GM12878 (cell line): Measurements from ENCODE around the gene SLC1A5. TPM values are rescaled to one million over a fixed set of nuclear protein-coding genes. Genes with fewer than 3 reads are reported as not detected.

ENCODE experiments used
- ATAC-seq: fragments of 200-7000 bp; cut with Tn5 transposase; 3 replicates; pipeline ENCODE4 v1.9.1; 2020; ENCODE audit warnings: mild to moderate bottlenecking, moderate library complexity
- BruUV-seq: library from RNA; stranded (reverse); fragments of 400-500 nt; replicated peaks from 2 replicates; lab custom pipeline; 2021; lab: Mats Ljungman, UMichigan
- CTCF ChIA-PET: fragments of 300-600 bp; sonication (Branson Sonifier 250); formaldehyde crosslinking; extraction: SDS; loops from one replicate; lab custom pipeline; 2021; ENCODE audit warnings: inconsistent platforms; lab: Yijun Ruan, JAX
- POLR2A ChIA-PET: fragments of 350-600 bp; formaldehyde crosslinking; extraction: SDS; loops from one replicate; lab custom pipeline; 2021; ENCODE audit warnings: inconsistent platforms; lab: Charles Lee
- RAD21 ChIA-PET: fragments of 300-600 bp; sonication (Branson Sonifier 250); formaldehyde crosslinking; loops from one replicate; lab custom pipeline; 2023; ENCODE audit warnings: antibody characterized with exemption; ENCODE audit not compliant: unreplicated experiment; lab: Charles Lee
- SMC1A ChIA-PET: fragments of 300-600 bp; sonication (Branson Sonifier 250); formaldehyde crosslinking; loops from one replicate; lab custom pipeline; 2023; ENCODE audit not compliant: unreplicated experiment, uncharacterized antibody; lab: Charles Lee
- DNase-seq: peaks from one replicate; pipeline ENCODE4 v3.0.0-alpha.2; 2011; ENCODE audit warnings: low read depth, low spot score
- FAIRE-seq: peaks from 3 replicates; lab custom pipeline; 2011; peaks lifted over from hg19 to GRCh38; lab: Jason Lieb, UNC
- H2AFZ ChIP-seq: 2 replicates; pipeline ENCODE4 v1.6.0; 2011; ENCODE audit warnings: low read depth, low read length, control low read depth; ENCODE audit not compliant: control insufficient read depth
- H3K27ac ChIP-seq: 2 replicates; pipeline ENCODE4 v1.5.1; 2011; ENCODE audit warnings: control low read depth; ENCODE audit not compliant: control insufficient read depth, insufficient read depth
- H3K27me3 ChIP-seq, 2 experiments: replicated peaks in 1 of 2; 2 replicates each; pipeline versions ENCODE4 v1.6.0 to v1.6.1; 2011; ENCODE audit warnings: low read length in 1 of 2; ENCODE audit not compliant: control insufficient read depth in 2 of 2, insufficient read depth in 2 of 2
- H3K36me3 ChIP-seq, 2 experiments: 2 replicates each; pipeline ENCODE4 v1.5.1; 2011; ENCODE audit warnings: low read length in 1 of 2; ENCODE audit not compliant: control insufficient read depth in 2 of 2, insufficient read depth in 2 of 2
- H3K4me1 ChIP-seq: 2 replicates; pipeline ENCODE4 v1.6.1; 2011; ENCODE audit warnings: mild to moderate bottlenecking, low read length, moderate library complexity, mixed read lengths; ENCODE audit not compliant: control insufficient read depth, insufficient read depth
- H3K4me2 ChIP-seq: 2 replicates; pipeline ENCODE4 v1.6.0; 2011; ENCODE audit warnings: control low read depth; ENCODE audit not compliant: control insufficient read depth, insufficient read depth
- H3K4me3 ChIP-seq: fragments of 200-600 bp; sonication (generic); 2 replicates; pipeline ENCODE4 v1.5.1; 2016
- H3K79me2 ChIP-seq: 2 replicates; pipeline ENCODE4 v1.6.0; 2011; ENCODE audit warnings: low read length; ENCODE audit not compliant: control insufficient read depth, insufficient read depth
- H3K9ac ChIP-seq: 2 replicates; pipeline ENCODE4 v1.8.0; 2011; ENCODE audit warnings: low read length, control low read depth, mixed read lengths; ENCODE audit not compliant: control insufficient read depth, insufficient read depth
- H3K9me3 ChIP-seq: replicated peaks from 3 replicates; pipeline ENCODE4 v1.5.1; 2011; ENCODE audit warnings: mild to moderate bottlenecking, low read length; ENCODE audit not compliant: control insufficient read depth, insufficient read depth
- H4K20me1 ChIP-seq: 2 replicates; pipeline ENCODE4 v1.6.0; 2011; ENCODE audit not compliant: control insufficient read depth, insufficient read depth
- BCL11A ChIP-seq: IDR thresholded peaks from 2 replicates; pipeline ENCODE4 v1.6.1; 2011; ENCODE audit warnings: low read depth, low read length
- CEBPB ChIP-seq, 2 experiments: fragments of 150-350 bp in 1 of 2; IDR thresholded peaks; 2 replicates each; pipeline ENCODE4 v1.6.1; 2012 to 2014; ENCODE audit warnings: low read depth in 2 of 2, low read length in 2 of 2, borderline replicate concordance in 1 of 2, inconsistent platforms in 1 of 2
- LARP7 ChIP-seq: fragments of 450-650 bp; IDR thresholded peaks from 2 replicates; pipeline ENCODE4 v1.6.1; 2017; ENCODE audit warnings: mild to moderate bottlenecking
- MEF2A ChIP-seq: IDR thresholded peaks from 2 replicates; pipeline ENCODE4 v1.6.1; 2011; ENCODE audit warnings: low read depth, mild to moderate bottlenecking, low read length, moderate library complexity; ENCODE audit not compliant: insufficient read depth
- PBX3 ChIP-seq: IDR thresholded peaks from 2 replicates; pipeline ENCODE4 v1.6.1; 2011; ENCODE audit warnings: mild to moderate bottlenecking, low read depth, low read length, moderate library complexity; ENCODE audit not compliant: insufficient replicate concordance
- PKNOX1 ChIP-seq: fragments of 450-650 bp; IDR thresholded peaks from 2 replicates; pipeline ENCODE4 v1.6.1; 2016; ENCODE audit warnings: mild to moderate bottlenecking
- RUNX3 ChIP-seq: IDR thresholded peaks from 2 replicates; pipeline ENCODE4 v1.6.1; 2012; ENCODE audit warnings: low read length, inconsistent platforms
- SREBF1 ChIP-seq: IDR thresholded peaks from 2 replicates; pipeline ENCODE4 v1.6.1; 2012; ENCODE audit warnings: mild to moderate bottlenecking, low read length
- STAT1 ChIP-seq: fragments of 450-650 bp; conservative IDR thresholded peaks from 2 replicates; pipeline ENCODE4 v1.6.1; 2014; ENCODE audit warnings: antibody characterized with exemption, mild to moderate bottlenecking
- STAT3 ChIP-seq: IDR thresholded peaks from 2 replicates; pipeline ENCODE4 v1.6.1; 2011; ENCODE audit warnings: low read depth, low read length, improper control_type of control experiment
- WGBS: methylation state at CpG from one replicate; pipeline ENCODE4 v1.1.6; 2016; ENCODE audit warnings: low lambda C conversion rate; ENCODE audit not compliant: insufficient replicate concordance, insufficient coverage; ENCODE audit errors: missing lambda C conversion rate; 5-methylcytosine and 5-hydroxymethylcytosine counted together
- in situ Hi-C: fragments of 300-500 bp; cut with MboI; formaldehyde crosslinking; loops from 9 replicates; pipeline ENCODE4 v1.14.3; 2018; ENCODE audit warnings: mixed read lengths
- intact Hi-C: fragments of 100-400 bp; cut with micrococcal nuclease; formaldehyde crosslinking; loops from one replicate; pipeline ENCODE4 v1.14.2; 2022; ENCODE audit not compliant: unreplicated experiment
- polyA plus RNA-seq, 11 experiments: library from polyadenylated mRNA; depleted of rRNA in 4 of 11; unstranded in 6 of 11; stranded (reverse) in 5 of 11; fragments of >200 nt; fragmentation: Nextera tagmentation in 4 of 11; fragmentation: Illumina TruSeq in 1 of 11; extraction: Ambion mirVana in 4 of 11; extraction: Trizol in 1 of 11; gene quantifications; 1 replicate in 1 of 11; 2 replicates in 10 of 11; pipeline versions ENCODE4 v1.2.1 to v1.2.3, GENCODE V29; 2011 to 2016; ENCODE audit warnings: inconsistent platforms in 2 of 11, missing spikeins in 2 of 11, low read depth in 1 of 11
- total RNA-seq, 4 experiments: library from RNA; depleted of rRNA in 3 of 4; stranded (reverse); fragments of >200 nt in 3 of 4; fragmentation: Illumina TruSeq in 1 of 4; extraction: Trizol in 1 of 4; gene quantifications; 2 replicates each; pipeline versions ENCODE4 v1.2.1 to v1.2.3, GENCODE V29; 2013 to 2021
- TF ChIP-seq, protein P1 (sequence below): IDR thresholded peaks from 2 replicates; pipeline ENCODE4 v1.6.1; 2011; ENCODE audit warnings: low read depth, low read length, improper control_type of control experiment, borderline replicate concordance

The SLC1A5 gene
- total and polyA plus RNA-seq, 10 of the 15 experiments (the other 5 are each of a cell fraction or from before 2014, with no cell fraction given): 9.1 to 129 (median 60.9) TPM

GRCh38 chr19:46775642-46776258 is 12.6 kb downstream of the SLC1A5 start:
- no peak overlapping the region for H3K4me2 ChIP-seq
- no peak overlapping the region for H3K4me3 ChIP-seq
- BruUV-seq: no TSS peak
- H3K9ac ChIP-seq: no peak overlapping the region
- H2AFZ ChIP-seq: no peak overlapping the region
- H3K27ac ChIP-seq: no peak overlapping the region
- FAIRE-seq: no peak
- intact Hi-C loops: no loop called here
- WGBS: 90% methylated on average over 11 of the region's 11 CpGs
- TF ChIP-seq PKNOX1 (no peak), STAT1 (no peak)
- TF ChIP-seq, all 136 proteins: peak for 0
- Histone ChIP-seq H3K9me3 (no peaks in the 10 kb centered on the region), H3K27me3 (no peaks in the 10 kb centered on the region), H4K20me1 (no peaks in the 10 kb centered on the region), H3K79me2 (no peaks in the 10 kb centered on the region), H3K4me1 (no peaks in the 10 kb centered on the region), H3K36me3 (peaks cover 23 to 25% of the 10 kb centered on the region in 2 experiments)
- in situ Hi-C loops: no loop called here
- SMC1A ChIA-PET: no interaction called here
- RAD21 ChIA-PET: no interaction called here
- ATAC-seq (no peak), DNase-seq (no peak)
- CTCF ChIA-PET: interaction anchor here (1.1 kb wide), 1 partner anchor 65 kb away, joined by 4 read pairs; no protein-coding TSS in a partner anchor
- POLR2A ChIA-PET: no interaction called here

DNA sequence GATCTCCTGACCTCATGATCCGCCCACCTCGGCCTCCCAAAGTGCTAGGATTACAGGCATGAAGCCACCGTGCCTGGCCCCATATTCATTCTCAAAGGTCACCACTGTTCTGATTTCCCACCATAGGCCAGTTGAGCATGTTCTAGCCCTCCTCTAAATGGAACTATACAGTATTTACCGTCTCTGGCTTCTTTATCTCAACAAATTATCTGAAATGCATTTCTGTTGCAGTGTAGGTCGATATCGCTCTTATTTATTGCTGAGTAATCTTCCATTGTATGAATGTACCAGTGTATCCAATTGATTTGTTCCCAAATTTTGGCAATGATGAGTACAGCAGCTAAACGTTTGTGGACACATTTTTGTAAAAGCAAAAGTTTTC is 15.4 kb downstream of the SLC1A5 start:
- no peak for ATAC-seq
- Histone ChIP-seq H3K9ac (no peak overlapping the region), H3K27me3 (no peaks in the 10 kb centered on the region), H3K4me3 (no peak overlapping the region), H2AFZ (no peak overlapping the region), H3K27ac (no peak overlapping the region), H4K20me1 (no peaks in the 10 kb centered on the region), H3K9me3 (no peaks in the 10 kb centered on the region), H3K36me3 (peaks cover 9 to 19% of the 10 kb centered on the region in 2 experiments), H3K79me2 (no peaks in the 10 kb centered on the region), H3K4me2 (no peak overlapping the region), H3K4me1 (no peaks in the 10 kb centered on the region)
- intact Hi-C loops: no loop called here
- no peak for FAIRE-seq
- no TSS peak for BruUV-seq
- POLR2A ChIA-PET: no interaction called here
- no peak for DNase-seq
- RAD21 ChIA-PET: no interaction called here
- 79% methylated on average over 7 of the region's 7 CpGs for WGBS
- CTCF ChIA-PET: interaction anchor here (0.7 to 2.4 kb wide), 3 partner anchors 12 to 68 kb away, joined by 3 to 12 read pairs (median 6); no protein-coding TSS in a partner anchor
- in situ Hi-C loops: no loop called here
- SMC1A ChIA-PET: interaction anchor here (1.7 kb wide), 1 partner anchor 67 kb away, joined by 4 read pairs; no protein-coding TSS in a partner anchor
- TF ChIP-seq SREBF1 (no peak), PBX3 (no peak), CEBPB (IDR thresholded peaks at IDR 0.05; ENCODE audit: borderline replicate concordance in 1 of 2, low read depth in 2 of 2, low read length in 2 of 2) (no peak), MEF2A (no peak), RUNX3 (no peak), LARP7 (no peak), BCL11A (no peak), STAT3 (no peak)
- TF ChIP-seq, protein P1, sequence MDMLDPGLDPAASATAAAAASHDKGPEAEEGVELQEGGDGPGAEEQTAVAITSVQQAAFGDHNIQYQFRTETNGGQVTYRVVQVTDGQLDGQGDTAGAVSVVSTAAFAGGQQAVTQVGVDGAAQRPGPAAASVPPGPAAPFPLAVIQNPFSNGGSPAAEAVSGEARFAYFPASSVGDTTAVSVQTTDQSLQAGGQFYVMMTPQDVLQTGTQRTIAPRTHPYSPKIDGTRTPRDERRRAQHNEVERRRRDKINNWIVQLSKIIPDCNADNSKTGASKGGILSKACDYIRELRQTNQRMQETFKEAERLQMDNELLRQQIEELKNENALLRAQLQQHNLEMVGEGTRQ: no peak
